ENCODE measurements around the gene CRYBG1. TPM values are rescaled to one million over a fixed set of nuclear protein-coding genes. Genes with fewer than 3 reads are reported as not detected.

Gene CRYBG1
- total RNA-seq, 1 experiment from 2014 or later: 2.9 TPM

DNA sequence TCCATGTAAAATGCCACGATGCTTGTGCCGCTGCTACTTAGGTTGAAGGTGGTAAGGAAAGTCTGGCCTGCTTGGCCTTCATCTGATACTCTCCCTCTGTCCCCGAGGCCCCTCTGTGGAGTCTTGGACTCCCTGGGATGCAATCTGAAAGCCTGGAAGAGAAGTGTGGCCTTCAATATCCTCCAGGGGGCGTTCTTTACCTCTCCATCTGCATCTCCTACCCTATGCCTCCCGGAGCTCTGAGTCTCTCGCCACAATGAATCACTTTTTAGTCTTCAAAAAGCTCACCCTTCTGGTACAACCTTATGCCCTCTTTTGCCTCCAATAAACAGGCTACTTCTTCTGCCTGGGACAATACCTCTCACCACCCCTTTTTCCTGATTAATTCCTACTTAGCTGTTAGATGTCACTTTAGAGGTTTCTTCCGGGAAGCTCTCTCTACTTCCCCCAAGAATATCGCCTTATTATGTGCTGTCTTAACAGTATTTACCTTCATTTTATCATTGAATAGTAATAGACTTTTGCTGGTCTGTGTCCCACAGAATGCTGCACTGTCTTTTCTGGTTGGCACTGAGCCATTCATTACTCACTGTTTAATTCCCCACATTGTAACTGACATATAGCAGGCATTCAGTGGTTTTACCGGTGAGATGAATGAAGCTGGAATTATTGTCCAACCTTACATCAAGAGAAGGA, 21.0 kb upstream of the CRYBG1 start:
- no peaks in the 10 kb centered on the region for H3K27me3 ChIP-seq (replicated peaks; ENCODE audit: insufficient read depth, low read depth, low read length, poor library complexity)
- DNase-seq (ENCODE audit: low spot score): peak; percentile 84
- no peaks in the 10 kb centered on the region for H3K9me3 ChIP-seq (ENCODE audit: low read depth, low read length, poor library complexity, severe bottlenecking)
- POLR2A ChIA-PET (ENCODE audit: low non-redundant PET): no interaction called here
- intact Hi-C loops (cut with micrococcal nuclease; ENCODE audit: unreplicated experiment): loop anchor here (2.0 to 5.0 kb wide), 4 partner anchors 108 to 773 kb away; no protein-coding TSS in a partner anchor
- no peak overlapping the region for H3K4me3 ChIP-seq (ENCODE audit: low read depth, low read length, poor library complexity, severe bottlenecking)
- no peaks in the 10 kb centered on the region for H3K36me3 ChIP-seq (ENCODE audit: insufficient read depth, low read length, poor library complexity, severe bottlenecking)
- TF ChIP-seq EZH2 (IDR thresholded peaks at IDR 0.05; ENCODE audit: borderline replicate concordance, low read depth, low read length, poor library complexity, severe bottlenecking) (no peak), CTCF (conservative IDR thresholded peaks at IDR 0.05; ENCODE audit: low read depth, low read length) (peak; percentile 88)
- H3K4me1 ChIP-seq (ENCODE audit: insufficient read depth, low read length, poor library complexity, severe bottlenecking): no peaks in the 10 kb centered on the region
- H3K27ac ChIP-seq (ENCODE audit: low read depth, low read length, poor library complexity, severe bottlenecking): no peak overlapping the region
- no TSS peak for BruUV-seq (replicated peaks)
- CTCF ChIA-PET: interaction anchor here (0.6 to 1.4 kb wide), 6 partner anchors 8 to 658 kb away, joined by 3 to 14 read pairs (median 4); partner anchors contain the start of gene ATG5

GRCh38 chr6:106347219-106347618, 13.3 kb upstream of the CRYBG1 start:
- no TSS peak for BruUV-seq (replicated peaks)
- ChIA-PET CTCF (interaction anchor here (0.6 to 1.6 kb wide), 2 partner anchors 8 to 46 kb away, joined by 3 to 4 read pairs; no protein-coding TSS in a partner anchor), POLR2A (ENCODE audit: low non-redundant PET) (interaction anchor here (0.7 kb wide), 1 partner anchor 129 kb away, joined by 4 read pairs; no protein-coding TSS in a partner anchor)
- no peaks in the 10 kb centered on the region for H3K4me1 ChIP-seq (ENCODE audit: insufficient read depth, low read length, poor library complexity, severe bottlenecking)
- DNase-seq (ENCODE audit: low spot score): no peak
- H3K27ac ChIP-seq (ENCODE audit: low read depth, low read length, poor library complexity, severe bottlenecking): no peak overlapping the region
- no peak for TF ChIP-seq EZH2 (IDR thresholded peaks at IDR 0.05; ENCODE audit: borderline replicate concordance, low read depth, low read length, poor library complexity, severe bottlenecking)
- TF ChIP-seq CTCF (conservative IDR thresholded peaks at IDR 0.05; ENCODE audit: low read depth, low read length): no peak
- intact Hi-C loops (cut with micrococcal nuclease; ENCODE audit: unreplicated experiment): no loop called here
- no peak overlapping the region for H3K4me3 ChIP-seq (ENCODE audit: low read depth, low read length, poor library complexity, severe bottlenecking)
- H3K36me3 ChIP-seq (ENCODE audit: insufficient read depth, low read length, poor library complexity, severe bottlenecking): no peaks in the 10 kb centered on the region
- no peaks in the 10 kb centered on the region for H3K27me3 ChIP-seq (replicated peaks; ENCODE audit: insufficient read depth, low read depth, low read length, poor library complexity)
- no peaks in the 10 kb centered on the region for H3K9me3 ChIP-seq (ENCODE audit: low read depth, low read length, poor library complexity, severe bottlenecking)

DNA sequence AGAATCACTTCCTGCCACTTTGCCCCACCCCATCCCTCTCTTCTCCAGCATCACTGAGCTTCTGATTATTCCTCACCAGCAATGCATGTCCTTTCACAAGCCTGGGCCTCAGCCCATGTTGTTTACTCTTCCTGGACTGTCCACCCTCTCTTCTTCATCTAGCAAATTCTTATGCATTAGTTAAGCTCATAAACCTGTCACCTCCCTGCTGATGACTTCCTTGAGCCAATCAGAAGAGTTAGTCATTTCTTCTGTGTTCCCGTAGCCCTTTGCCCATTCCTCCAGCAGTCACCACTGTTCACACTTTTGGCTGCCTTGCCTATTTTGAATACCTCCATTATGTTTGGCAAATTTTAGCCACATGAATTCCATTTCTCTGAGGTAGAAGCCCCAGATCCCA, 4.1 kb upstream of the CRYBG1 start:
- Histone ChIP-seq H3K27me3 (replicated peaks; ENCODE audit: insufficient read depth, low read depth, low read length, poor library complexity) (peaks cover 15% of the 10 kb centered on the region), H3K9me3 (ENCODE audit: low read depth, low read length, poor library complexity, severe bottlenecking) (no peaks in the 10 kb centered on the region), H3K4me3 (ENCODE audit: low read depth, low read length, poor library complexity, severe bottlenecking) (no peak overlapping the region), H3K36me3 (ENCODE audit: insufficient read depth, low read length, poor library complexity, severe bottlenecking) (no peaks in the 10 kb centered on the region), H3K4me1 (ENCODE audit: insufficient read depth, low read length, poor library complexity, severe bottlenecking) (peaks cover 7% of the 10 kb centered on the region), H3K27ac (ENCODE audit: low read depth, low read length, poor library complexity, severe bottlenecking) (no peak overlapping the region)
- ChIA-PET CTCF (no interaction called here), POLR2A (ENCODE audit: low non-redundant PET) (interaction anchor here (0.5 kb wide), 1 partner anchor 19 kb away, joined by 4 read pairs; no protein-coding TSS in a partner anchor)
- DNase-seq (ENCODE audit: low spot score): no peak
- no TSS peak for BruUV-seq (replicated peaks)
- intact Hi-C loops (cut with micrococcal nuclease; ENCODE audit: unreplicated experiment): no loop called here
- TF ChIP-seq EZH2 (IDR thresholded peaks at IDR 0.05; ENCODE audit: borderline replicate concordance, low read depth, low read length, poor library complexity, severe bottlenecking): no peak
- no peak for TF ChIP-seq CTCF (conservative IDR thresholded peaks at IDR 0.05; ENCODE audit: low read depth, low read length)

Data from A673 (cell line).